Activated CD4-positive, alpha-beta memory T cell treated with anti-CD3 and anti-CD28 coated beads, Interleukin-2, amount 10 ng/mL, durations not matched to agents 7 days and 5 days (primary cell): ENCODE results near the gene MARK4. TPM values are rescaled to one million over a fixed set of nuclear protein-coding genes. Genes with fewer than 3 reads are reported as not detected.
"Not testable (repeated sequence)": the region's sequence is repeated elsewhere in the genome, so short reads cannot be mapped to it uniquely, and the experiment has no call there.

Experiments
- CTCF ChIA-PET: fragments of 350-600 bp; sonication (Branson Sonifier 250); formaldehyde crosslinking; loops from one replicate; lab custom pipeline; 2021; ENCODE audit warnings: antibody characterized with exemption, inconsistent platforms; lab: Charles Lee
- POLR2A ChIA-PET: fragments of 350-600 bp; sonication (Branson Sonifier 250); formaldehyde crosslinking; loops from one replicate; lab custom pipeline; 2021; ENCODE audit warnings: antibody characterized with exemption; lab: Charles Lee
- DNase-seq: peaks from one replicate; pipeline ENCODE4 v3.0.0-alpha.2; 2020
- H3K27ac Mint-ChIP-seq: one replicate; pipeline ENCODE4 v1.8.0; 2021; ENCODE audit warnings: mild to moderate bottlenecking, mixed read lengths
- H3K27me3 Mint-ChIP-seq: one replicate; pipeline ENCODE4 v1.8.0; 2021; ENCODE audit warnings: mixed read lengths
- H3K36me3 Mint-ChIP-seq: one replicate; pipeline ENCODE4 v1.8.0; 2021; ENCODE audit warnings: low read depth, mixed read lengths
- H3K4me1 Mint-ChIP-seq: one replicate; pipeline ENCODE4 v1.8.0; 2021; ENCODE audit warnings: mixed read lengths
- H3K4me3 Mint-ChIP-seq: one replicate; pipeline ENCODE4 v1.8.0; 2021; ENCODE audit warnings: mild to moderate bottlenecking, mixed read lengths
- H3K9me3 Mint-ChIP-seq: one replicate; pipeline ENCODE4 v1.8.0; 2021; ENCODE audit warnings: mixed read lengths
- total RNA-seq, 2 experiments: library from RNA; stranded (reverse); gene quantifications; one replicate each; pipeline ENCODE4 v1.2.3, GENCODE V29; 2021

Gene MARK4
- total RNA-seq, 2 experiments from 2014 or later = 26.9 to 33.3 TPM

DNA sequence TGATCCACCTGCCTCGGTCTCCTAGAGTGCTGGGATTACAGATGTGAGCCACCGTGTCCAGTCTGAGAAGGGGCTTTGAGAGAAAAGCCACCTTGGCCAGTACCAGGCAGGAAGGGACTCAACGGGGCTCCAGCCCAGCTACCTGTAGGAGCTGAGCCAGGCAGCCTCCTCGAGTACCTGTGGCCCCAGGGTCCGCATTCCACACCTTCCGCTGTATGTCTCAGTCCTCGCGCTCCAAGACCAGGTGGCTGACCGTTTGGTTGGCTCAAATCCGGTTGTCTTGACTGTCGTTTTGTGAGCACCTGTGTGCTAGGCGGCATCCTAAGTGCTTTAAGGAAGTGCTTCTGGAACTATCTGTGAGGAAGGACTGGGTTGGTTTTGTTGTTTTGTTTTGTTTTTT is 16.2 kb downstream of the MARK4 start:
- ChIA-PET CTCF (no interaction called here), POLR2A (no interaction called here)
- Mint-ChIP-seq H3K36me3 (peaks cover 2% of the 10 kb centered on the region), H3K27me3 (no peaks in the 10 kb centered on the region), H3K4me3 (no peak overlapping the region), H3K9me3 (no peaks in the 10 kb centered on the region), H3K4me1 (no peaks in the 10 kb centered on the region), H3K27ac (no peak overlapping the region)
- no peak for DNase-seq

- CTCF ChIA-PET, H3K9me3 Mint-ChIP-seq: not testable (repeated sequence)
Observed at GRCh38 chr19:45269939-45270338, 18.9 kb downstream of the MARK4 start.

DNA sequence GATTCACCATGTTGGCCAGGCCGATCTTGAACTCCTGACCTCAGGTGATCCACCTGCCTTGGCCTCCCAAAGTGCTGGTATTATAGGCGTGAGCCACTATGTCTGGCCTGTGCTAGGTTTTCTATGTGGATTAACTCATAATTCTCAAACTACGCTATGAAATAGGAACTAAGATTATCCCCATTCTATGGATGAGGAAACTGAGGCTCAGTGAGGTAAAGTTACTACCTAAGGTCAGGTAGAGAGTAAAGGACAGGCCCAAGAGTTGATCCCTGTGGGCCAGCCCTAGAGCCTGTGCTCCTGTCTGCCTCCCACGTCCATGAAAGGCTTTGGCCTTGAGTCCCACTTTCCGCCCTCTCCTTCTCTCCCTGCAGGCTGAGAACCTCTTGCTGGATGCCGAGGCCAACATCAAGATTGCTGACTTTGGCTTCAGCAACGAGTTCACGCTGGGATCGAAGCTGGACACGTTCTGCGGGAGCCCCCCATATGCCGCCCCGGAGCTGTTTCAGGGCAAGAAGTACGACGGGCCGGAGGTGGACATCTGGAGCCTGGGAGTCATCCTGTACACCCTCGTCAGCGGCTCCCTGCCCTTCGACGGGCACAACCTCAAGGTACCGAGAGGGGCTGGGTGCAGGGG is 20.1 kb downstream of the MARK4 start:
- Mint-ChIP-seq H3K9me3 (no peaks in the 10 kb centered on the region), H3K4me3 (no peak overlapping the region), H3K36me3 (peaks cover 3% of the 10 kb centered on the region), H3K27ac (no peak overlapping the region), H3K27me3 (no peaks in the 10 kb centered on the region), H3K4me1 (no peaks in the 10 kb centered on the region)
- CTCF ChIA-PET = no interaction called here
- DNase-seq = no peak
- POLR2A ChIA-PET = no interaction called here

More at GRCh38 chr19:45269939-45270338, 18.9 kb downstream of the MARK4 start:
- H3K36me3 Mint-ChIP-seq, H3K27ac Mint-ChIP-seq, H3K4me1 Mint-ChIP-seq, DNase-seq, H3K4me3 Mint-ChIP-seq, POLR2A ChIA-PET, H3K27me3 Mint-ChIP-seq: not testable (repeated sequence)

DNA sequence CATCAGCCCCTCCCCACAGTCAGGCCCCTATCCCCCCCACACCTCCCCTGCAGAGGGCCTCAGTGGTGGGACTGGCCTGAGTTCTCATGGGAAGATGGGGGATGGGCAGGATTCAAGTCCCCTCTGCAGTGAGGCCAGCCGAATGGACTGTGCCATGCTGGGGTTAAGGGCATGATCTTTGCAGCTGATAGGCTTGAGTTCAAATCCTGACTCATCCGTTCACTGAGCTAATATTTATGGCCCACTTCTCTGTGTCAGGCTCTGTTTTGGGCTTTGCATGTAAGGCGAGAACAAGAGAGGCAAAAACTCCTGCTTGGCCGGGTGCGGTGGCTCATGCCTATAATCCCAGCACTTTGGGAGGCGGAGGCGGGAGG is 20.7 kb downstream of the MARK4 start:
- Mint-ChIP-seq H3K9me3 (no peaks in the 10 kb centered on the region), H3K4me1 (no peaks in the 10 kb centered on the region), H3K27ac (no peak overlapping the region), H3K36me3 (peaks cover 3% of the 10 kb centered on the region), H3K27me3 (no peaks in the 10 kb centered on the region), H3K4me3 (no peak overlapping the region)
- no peak for DNase-seq
- CTCF ChIA-PET = no interaction called here
- POLR2A ChIA-PET = no interaction called here

DNA sequence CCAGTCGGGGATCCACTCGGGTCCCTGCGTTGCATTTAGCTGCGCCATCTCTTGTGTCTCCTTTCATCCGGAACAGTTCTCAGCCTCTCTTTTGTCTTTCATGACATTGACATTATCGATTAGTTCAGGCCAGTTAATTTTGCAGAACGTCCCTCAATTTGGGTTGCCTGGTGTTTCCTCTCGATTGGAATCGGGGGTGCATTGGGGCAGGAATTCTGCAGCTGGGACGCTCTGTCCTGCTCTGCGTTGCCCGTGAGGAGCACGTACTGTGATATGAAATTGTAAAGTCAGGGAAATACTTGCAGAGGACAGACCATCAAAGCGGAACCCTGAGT is 22.4 kb downstream of the MARK4 start:
- Mint-ChIP-seq H3K27me3 (no peaks in the 10 kb centered on the region), H3K9me3 (no peaks in the 10 kb centered on the region), H3K27ac (no peak overlapping the region), H3K4me3 (no peak overlapping the region), H3K36me3 (peaks cover 3% of the 10 kb centered on the region), H3K4me1 (no peaks in the 10 kb centered on the region)
- DNase-seq = no peak
- POLR2A ChIA-PET = no interaction called here
- CTCF ChIA-PET = no interaction called here

DNA sequence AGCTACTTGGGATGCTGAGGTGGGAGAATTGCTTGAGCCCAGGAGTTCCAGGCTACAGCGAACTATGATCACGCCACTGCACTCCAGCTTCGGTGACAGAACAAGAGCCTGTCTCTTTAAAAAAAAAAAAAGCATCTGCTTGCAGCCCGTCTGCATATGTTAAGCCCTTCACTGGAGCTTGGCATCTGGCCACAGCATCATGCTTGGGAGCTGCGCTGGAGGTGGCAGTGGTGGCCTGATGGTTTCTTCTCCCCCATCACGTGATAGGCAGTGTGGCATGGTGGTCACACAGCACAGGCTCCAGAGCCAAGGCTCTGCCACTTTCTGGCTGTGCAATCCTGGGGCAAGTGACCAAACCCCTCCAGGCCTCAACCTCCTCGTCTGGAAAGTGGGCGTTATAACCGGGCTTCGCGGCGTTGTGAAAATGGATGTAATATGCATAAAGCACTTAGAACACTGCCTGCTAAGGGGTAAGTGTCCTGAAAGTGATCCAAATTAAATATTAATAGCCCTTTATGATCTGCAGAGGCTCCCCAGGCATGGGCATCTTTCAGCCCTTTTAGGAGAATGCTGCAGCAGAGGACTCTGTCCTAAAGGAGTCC is 24.4 kb downstream of the MARK4 start:
- no peaks in the 10 kb centered on the region for H3K4me1 Mint-ChIP-seq
- H3K4me3 Mint-ChIP-seq = no peak overlapping the region
- DNase-seq = no peak
- ChIA-PET POLR2A (interaction anchor here (0.6 kb wide), 1 partner anchor 112 kb away, joined by 3 read pairs; no protein-coding TSS in a partner anchor), CTCF (no interaction called here)
- H3K27ac Mint-ChIP-seq = no peak overlapping the region
- no peaks in the 10 kb centered on the region for H3K27me3 Mint-ChIP-seq
- H3K9me3 Mint-ChIP-seq = no peaks in the 10 kb centered on the region
- H3K36me3 Mint-ChIP-seq = peaks cover 5% of the 10 kb centered on the region

- H3K4me3 Mint-ChIP-seq = no peak overlapping the region
- CTCF ChIA-PET = interaction anchor here (0.7 kb wide), 1 partner anchor 124 kb away, joined by 3 read pairs; no protein-coding TSS in a partner anchor
- H3K27me3 Mint-ChIP-seq = no peaks in the 10 kb centered on the region
- POLR2A ChIA-PET = no interaction called here
- H3K36me3 Mint-ChIP-seq = peaks cover 5% of the 10 kb centered on the region
- no peak for DNase-seq
- H3K9me3 Mint-ChIP-seq = no peaks in the 10 kb centered on the region
- no peak overlapping the region for H3K27ac Mint-ChIP-seq
- H3K4me1 Mint-ChIP-seq = no peaks in the 10 kb centered on the region
Observed at GRCh38 chr19:45276284-45276687, 25.2 kb downstream of the MARK4 start.

- ChIA-PET CTCF (no interaction called here), POLR2A (no interaction called here)
- Mint-ChIP-seq H3K4me1 (no peaks in the 10 kb centered on the region), H3K27me3 (no peaks in the 10 kb centered on the region), H3K27ac (no peak overlapping the region), H3K9me3 (no peaks in the 10 kb centered on the region), H3K36me3 (peaks cover 3% of the 10 kb centered on the region), H3K4me3 (no peak overlapping the region)
- no peak for DNase-seq
Observed at GRCh38 chr19:45278087-45278486, 27.0 kb downstream of the MARK4 start.

- POLR2A ChIA-PET = no interaction called here
- Mint-ChIP-seq H3K27me3 (no peaks in the 10 kb centered on the region), H3K4me3 (no peak overlapping the region), H3K9me3 (no peaks in the 10 kb centered on the region), H3K36me3 (peaks cover 10% of the 10 kb centered on the region), H3K4me1 (no peaks in the 10 kb centered on the region), H3K27ac (no peak overlapping the region)
- DNase-seq = no peak
- CTCF ChIA-PET = no interaction called here
Observed at GRCh38 chr19:45279587-45280192, 28.6 kb downstream of the MARK4 start.

DNA sequence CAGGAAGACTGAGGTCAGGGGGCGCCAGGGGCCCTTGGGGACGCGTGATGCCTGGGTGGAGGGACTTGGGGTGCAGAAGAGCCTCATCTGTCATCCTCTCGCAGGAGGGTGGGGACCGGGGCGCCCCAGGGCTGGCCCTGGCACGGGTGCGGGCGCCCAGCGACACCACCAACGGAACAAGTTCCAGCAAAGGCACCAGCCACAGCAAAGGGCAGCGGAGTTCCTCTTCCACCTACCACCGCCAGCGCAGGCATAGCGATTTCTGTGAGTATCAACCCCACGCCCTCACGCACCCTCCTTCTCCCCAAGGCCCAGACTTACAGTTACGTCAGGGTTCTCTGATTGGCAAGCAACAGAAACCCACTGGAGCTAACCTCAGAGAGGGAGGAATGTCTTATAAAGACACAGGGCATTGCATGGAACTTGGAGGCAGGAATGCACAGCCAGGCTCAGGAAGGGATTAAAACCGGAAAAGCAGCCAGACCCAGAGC is 29.4 kb downstream of the MARK4 start:
- POLR2A ChIA-PET = no interaction called here
- Mint-ChIP-seq H3K4me3 (no peak overlapping the region), H3K27ac (no peak overlapping the region), H3K36me3 (peaks cover 12% of the 10 kb centered on the region), H3K27me3 (no peaks in the 10 kb centered on the region), H3K4me1 (no peaks in the 10 kb centered on the region), H3K9me3 (no peaks in the 10 kb centered on the region)
- DNase-seq = no peak
- CTCF ChIA-PET = no interaction called here

DNA sequence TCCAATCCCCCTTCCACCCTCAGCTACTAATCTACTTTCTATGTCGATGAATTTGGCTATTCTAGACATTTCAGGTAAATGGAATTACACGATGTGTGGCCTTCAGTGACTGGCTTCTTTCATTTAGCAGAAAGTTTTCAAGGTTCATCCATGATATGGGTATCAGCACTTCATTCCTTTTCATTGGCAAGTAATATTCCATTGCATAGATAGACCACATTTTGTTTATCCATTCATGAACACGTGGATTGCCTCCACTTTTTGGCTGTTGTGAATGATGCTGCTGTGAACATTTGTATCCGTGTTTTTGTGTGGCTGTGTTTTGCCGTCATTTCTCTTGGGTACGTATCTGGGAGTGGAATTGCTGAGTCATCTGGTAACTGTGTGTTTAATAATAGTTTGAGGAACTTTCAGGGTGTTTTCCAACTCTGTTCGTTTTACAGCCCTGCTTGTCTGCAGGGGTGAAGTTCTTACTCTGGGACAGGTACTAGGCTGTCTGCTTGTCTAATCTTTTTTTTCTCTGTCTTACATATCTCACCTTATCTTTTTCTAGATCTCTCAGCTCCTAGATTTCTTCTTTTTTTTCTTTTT is 32.5 kb downstream of the MARK4 start:
- H3K4me1 Mint-ChIP-seq = no peaks in the 10 kb centered on the region
- peaks cover 18% of the 10 kb centered on the region for H3K36me3 Mint-ChIP-seq
- no peaks in the 10 kb centered on the region for H3K9me3 Mint-ChIP-seq
- ChIA-PET CTCF (interaction anchor here (1.3 kb wide), 1 partner anchor 10 kb away, joined by 4 read pairs; no protein-coding TSS in a partner anchor), POLR2A (no interaction called here)
- DNase-seq = no peak
- H3K27ac Mint-ChIP-seq = no peak overlapping the region
- H3K4me3 Mint-ChIP-seq = no peak overlapping the region
- no peaks in the 10 kb centered on the region for H3K27me3 Mint-ChIP-seq

DNA sequence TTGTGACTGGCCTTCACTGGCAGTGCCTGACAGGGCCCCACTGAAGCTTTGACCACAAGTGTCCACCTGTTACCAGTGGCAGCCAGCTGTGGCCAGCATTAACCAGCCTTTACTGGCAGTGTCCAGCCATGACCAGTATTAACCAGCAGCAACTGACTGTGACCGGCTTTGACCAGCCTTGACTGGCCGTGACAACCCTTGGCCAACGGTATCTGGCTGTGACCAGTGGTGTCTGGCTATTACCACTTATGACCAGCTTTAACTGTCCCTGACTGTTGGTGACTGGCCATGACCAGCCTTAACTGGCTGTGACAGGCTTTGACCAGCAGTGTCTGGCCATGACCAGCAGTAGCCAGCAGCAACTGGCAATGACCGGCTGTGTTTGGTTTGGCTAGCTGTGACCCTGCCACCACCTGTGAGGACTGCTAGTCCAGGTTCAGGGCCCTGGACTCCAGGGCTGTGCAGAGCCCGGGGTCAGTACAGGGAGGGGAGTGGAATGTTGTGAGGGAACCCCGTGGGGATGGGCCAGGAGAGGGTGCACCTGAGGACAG is 39.4 kb downstream of the MARK4 start:
- CTCF ChIA-PET = no interaction called here
- H3K36me3 Mint-ChIP-seq = peaks cover 7% of the 10 kb centered on the region

DNA sequence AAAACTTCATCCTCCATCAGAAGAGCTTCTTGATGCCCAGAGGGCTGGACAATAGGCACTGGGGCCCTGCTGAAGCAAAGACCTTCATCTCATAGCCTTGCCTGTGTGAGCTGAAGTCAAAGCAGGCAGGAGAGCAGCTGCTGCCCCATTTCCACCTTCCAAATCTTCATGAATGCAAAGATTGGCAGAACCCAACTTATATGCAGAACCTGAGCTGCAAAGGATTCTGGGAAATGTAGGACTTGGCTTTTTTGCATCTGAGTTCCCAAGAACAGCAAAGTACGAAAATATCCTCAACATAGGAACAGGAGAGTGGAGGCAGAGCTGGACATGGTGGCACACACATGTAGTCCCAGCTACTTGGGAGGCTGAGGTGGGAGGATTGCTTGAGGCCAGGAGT is 40.8 kb downstream of the MARK4 start:
- no peak overlapping the region for H3K27ac Mint-ChIP-seq
- POLR2A ChIA-PET = interaction anchor here (1.1 kb wide), 1 partner anchor 10 kb away, joined by 3 read pairs; no protein-coding TSS in a partner anchor

More for the DNA sequence above, 39.4 kb downstream of the MARK4 start:
- Mint-ChIP-seq H3K9me3 (no peaks in the 10 kb centered on the region), H3K4me1 (no peaks in the 10 kb centered on the region), H3K27ac (no peak overlapping the region), H3K4me3 (no peak overlapping the region), H3K27me3 (no peaks in the 10 kb centered on the region)
- POLR2A ChIA-PET = interaction anchor here (1.1 kb wide), 1 partner anchor 9 kb away, joined by 3 read pairs; no protein-coding TSS in a partner anchor
- DNase-seq = no peak

More for the DNA sequence above, 40.8 kb downstream of the MARK4 start:
- H3K4me1 Mint-ChIP-seq = no peaks in the 10 kb centered on the region
- H3K9me3 Mint-ChIP-seq = no peaks in the 10 kb centered on the region
- DNase-seq = no peak
- CTCF ChIA-PET = no interaction called here
- no peaks in the 10 kb centered on the region for H3K27me3 Mint-ChIP-seq
- H3K4me3 Mint-ChIP-seq = no peak overlapping the region
- H3K36me3 Mint-ChIP-seq = peaks cover 3% of the 10 kb centered on the region
